GM20431 (cell line): Measurements from ENCODE around the gene AKAP1.
"Not testable (repeated sequence)": the region's sequence is repeated elsewhere in the genome, so short reads cannot be mapped to it uniquely, and the experiment has no call there.

Source experiments
- in situ Hi-C: fragments of 300-500 bp; cut with MseI, MboI; formaldehyde crosslinking; loops from one replicate; pipeline ENCODE4 v1.15.0; 2020; ENCODE audit warnings: low sequenced_read_pairs; ENCODE audit not compliant: unreplicated experiment

Gene AKAP1

DNA sequence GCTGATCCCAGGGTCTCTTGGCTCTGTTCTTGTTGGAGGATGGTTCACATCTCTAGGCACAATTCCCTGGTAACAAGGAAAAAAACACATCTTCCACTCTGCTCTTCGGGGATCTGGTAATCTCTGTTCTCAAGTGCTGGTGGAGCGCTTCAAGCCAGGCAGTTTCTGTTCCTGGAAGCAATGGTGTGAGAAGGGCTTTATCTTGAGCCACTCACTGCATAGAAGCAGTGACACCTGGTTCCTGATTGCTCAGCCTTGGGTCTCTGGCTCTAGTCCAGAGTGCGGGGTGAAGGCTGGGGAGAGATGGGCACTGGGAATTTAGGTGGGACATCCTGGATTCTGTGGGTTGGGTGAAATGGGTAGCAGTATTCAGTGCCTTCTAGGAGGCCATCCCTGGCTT lies 14.1 kb downstream of the AKAP1 start:
- in situ Hi-C loops = no loop called here

DNA sequence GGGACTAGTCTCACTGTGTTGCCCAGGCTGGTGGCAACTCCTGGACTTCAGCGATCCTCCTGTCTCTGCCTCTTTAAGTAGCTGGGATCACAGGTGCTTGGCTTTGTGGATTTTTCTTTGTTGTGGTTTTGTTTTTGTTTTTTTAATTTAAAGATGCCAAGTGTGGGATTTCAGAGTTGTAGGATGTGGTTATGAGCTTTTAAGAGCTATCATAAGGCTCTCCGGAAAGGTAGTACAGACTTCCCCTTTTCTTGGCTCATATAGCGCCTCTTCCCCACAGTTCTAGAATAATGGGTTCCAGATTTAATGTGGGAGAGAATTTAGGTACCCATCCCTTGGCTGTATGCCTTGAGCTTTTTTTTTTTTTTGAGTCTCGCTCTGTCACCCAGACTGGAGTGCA lies 17.1 kb downstream of the AKAP1 start:
- in situ Hi-C loops = no loop called here

DNA sequence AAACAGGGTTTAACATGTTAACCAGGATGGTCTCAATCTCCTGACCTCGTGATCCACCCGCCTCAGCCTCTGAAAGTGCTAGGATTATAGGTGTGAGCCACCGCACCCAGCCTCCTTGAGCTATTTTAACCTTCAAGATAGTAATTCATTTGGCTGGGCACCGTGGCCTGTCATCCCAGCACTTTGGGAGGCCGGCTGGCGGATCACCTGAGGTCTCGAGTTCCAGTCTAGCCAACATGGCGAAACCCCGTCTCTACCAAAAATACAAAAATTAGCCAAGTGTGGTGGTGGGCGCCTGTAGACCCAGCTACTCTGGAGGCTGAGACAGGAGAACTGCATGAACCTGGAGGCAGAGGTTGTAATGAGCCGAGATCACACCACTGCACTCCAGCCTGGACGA lies 17.6 kb downstream of the AKAP1 start:
- in situ Hi-C loops = not testable (repeated sequence)

DNA sequence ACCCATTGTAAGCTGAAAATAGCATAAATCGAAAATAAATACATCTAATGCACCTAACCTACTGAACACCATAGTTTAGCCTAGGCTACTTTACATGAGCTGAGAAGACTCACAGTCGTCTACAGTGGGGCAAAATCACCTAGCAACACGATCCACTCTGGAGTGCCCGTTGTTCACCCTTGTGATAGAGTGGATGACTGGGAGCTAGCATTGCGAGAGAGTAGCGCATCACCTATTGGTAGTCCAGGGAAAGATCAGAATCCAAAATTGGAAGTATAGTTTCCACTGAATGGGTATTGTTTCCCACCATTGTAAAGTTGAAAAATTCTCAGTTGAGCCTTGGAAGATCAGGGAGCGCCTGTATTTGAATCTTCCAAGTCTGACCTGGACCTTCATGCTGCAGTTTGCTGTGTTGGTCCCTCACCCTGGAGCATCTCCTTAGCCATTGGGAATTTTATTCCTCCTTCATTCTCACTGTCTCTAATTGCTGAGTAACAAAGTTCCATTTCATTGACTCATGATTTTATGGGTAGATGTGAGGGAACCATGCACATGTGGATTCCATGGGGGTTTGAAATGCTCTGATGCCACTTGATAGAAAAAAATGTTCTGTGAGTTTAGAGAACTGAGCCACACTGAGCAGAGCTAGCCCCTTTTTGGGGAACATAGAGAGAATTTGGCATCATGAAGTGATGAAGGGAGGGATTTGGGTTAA lies 19.6 kb downstream of the AKAP1 start:
- in situ Hi-C loops = no loop called here

DNA sequence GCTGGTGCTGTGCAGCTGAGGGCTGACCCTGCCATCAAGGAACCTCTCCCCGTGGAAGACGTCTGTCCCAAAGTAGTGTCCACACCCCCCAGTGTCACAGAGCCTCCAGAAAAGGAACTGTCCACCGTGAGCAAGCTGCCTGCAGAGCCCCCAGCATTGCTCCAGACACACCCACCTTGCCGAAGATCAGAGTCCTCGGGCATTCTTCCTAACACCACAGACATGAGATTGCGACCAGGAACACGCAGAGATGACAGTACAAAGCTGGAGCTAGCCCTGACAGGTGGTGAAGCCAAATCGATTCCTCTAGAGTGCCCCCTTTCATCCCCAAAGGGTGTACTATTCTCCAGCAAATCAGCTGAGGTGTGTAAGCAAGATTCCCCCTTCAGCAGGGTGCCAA lies 20.5 kb downstream of the AKAP1 start:
- in situ Hi-C loops = no loop called here

DNA sequence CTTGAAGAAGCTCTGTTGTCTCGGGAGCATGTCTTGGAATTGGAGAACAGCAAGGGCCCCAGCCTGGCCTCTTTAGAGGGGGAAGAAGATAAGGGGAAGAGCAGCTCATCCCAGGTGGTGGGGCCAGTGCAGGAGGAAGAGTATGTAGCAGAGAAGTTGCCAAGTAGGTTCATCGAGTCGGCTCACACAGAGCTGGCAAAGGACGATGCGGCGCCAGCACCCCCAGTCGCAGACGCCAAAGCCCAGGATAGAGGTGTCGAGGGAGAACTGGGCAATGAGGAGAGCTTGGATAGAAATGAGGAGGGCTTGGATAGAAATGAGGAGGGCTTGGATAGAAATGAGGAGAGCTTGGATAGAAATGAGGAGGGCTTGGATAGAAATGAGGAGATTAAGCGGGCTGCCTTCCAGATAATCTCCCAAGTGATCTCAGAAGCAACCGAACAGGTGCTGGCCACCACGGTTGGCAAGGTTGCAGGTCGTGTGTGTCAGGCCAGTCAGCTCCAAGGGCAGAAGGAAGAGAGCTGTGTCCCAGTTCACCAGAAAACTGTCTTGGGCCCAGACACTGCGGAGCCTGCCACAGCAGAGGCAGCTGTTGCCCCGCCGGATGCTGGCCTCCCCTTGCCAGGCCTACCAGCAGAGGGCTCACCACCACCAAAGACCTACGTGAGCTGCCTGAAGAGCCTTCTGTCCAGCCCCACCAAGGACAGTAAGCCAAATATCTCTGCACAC lies 21.2 kb downstream of the AKAP1 start:
- in situ Hi-C loops = no loop called here

DNA sequence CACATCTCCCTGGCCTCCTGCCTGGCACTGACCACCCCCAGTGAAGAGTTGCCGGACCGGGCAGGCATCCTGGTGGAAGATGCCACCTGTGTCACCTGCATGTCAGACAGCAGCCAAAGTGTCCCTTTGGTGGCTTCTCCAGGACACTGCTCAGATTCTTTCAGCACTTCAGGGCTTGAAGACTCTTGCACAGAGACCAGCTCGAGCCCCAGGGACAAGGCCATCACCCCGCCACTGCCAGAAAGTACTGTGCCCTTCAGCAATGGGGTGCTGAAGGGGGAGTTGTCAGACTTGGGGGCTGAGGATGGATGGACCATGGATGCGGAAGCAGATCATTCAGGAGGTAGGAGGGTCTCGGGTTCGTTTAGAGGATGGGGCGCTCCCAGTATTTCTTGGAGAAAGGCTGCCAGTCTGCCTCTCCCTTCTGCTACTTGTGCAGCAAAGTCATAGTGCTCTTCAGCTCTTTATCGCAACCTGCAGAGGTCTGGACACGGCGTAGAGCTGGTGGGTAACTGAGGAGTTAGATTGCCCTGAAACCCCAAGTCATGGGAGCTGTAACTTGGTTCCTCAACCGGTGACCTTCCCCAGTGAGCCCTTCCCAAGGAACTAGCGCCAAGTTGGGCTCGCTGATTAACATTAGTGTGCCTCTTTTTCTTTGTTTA lies 21.9 kb downstream of the AKAP1 start:
- in situ Hi-C loops = no loop called here

DNA sequence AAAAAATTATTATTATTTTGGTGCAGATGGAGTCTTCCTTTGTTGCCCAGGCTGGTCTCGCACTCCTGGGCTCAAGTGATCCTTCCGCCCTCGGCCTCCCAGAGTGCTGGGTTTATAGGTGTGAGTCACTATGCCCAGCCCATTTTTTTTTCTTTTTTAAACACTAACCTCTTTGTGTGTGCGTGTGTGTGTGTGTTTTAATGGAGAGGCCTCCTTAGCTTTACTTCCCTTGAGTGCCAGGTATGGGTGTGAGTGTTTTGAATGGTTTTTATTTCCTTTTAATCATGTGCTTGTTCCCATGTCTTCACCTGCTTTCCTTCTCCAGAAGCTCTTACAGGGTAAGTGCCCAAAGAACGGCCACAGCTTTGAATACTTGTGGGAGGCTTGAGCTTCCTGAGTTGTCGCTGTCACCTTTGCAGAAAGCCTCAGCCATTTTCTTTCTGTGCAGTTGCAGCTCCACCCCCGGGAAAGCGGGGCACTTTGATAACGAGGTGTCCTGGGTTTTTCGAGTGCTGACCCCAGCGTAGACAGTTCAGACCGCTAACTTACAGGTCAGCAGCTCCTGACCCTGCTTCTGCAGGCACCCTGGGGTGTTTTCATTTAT lies 22.6 kb downstream of the AKAP1 start:
- in situ Hi-C loops = no loop called here

DNA sequence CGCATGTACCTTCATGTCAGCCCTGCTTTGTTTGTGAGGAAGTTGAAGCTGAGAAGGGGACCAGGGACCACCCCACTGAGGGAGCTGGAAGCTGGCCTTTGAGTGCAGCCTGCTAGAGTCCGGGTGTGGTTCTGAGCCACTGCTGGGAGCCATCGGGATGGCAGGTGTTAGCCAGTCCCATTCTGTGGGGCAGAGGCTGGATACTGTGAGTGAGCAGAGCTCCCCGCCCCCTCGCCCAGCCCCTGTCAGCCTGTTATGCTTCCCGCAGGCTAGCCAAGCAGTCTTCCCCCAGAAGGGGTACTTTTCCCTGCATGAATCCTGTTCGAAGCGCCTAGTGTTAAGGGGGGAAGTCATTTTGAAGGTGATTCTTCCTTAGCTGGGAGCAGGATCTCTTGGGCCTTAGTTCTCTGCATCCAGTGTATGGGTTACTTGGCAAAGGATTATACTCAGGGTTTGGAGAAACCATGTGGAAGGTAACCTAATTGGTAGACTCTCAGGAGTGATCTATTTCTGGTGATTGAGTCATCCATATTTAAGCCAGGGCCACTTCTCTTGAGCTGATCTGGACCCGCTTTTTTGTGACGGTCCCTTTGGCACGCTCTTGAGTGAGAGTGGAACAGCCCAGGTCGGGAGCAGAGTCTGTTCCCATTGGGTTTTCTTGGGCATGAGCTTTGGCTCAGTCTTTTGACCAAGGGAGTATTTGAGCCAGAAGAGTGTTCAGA lies 23.8 kb downstream of the AKAP1 start:
- in situ Hi-C loops = no loop called here

DNA sequence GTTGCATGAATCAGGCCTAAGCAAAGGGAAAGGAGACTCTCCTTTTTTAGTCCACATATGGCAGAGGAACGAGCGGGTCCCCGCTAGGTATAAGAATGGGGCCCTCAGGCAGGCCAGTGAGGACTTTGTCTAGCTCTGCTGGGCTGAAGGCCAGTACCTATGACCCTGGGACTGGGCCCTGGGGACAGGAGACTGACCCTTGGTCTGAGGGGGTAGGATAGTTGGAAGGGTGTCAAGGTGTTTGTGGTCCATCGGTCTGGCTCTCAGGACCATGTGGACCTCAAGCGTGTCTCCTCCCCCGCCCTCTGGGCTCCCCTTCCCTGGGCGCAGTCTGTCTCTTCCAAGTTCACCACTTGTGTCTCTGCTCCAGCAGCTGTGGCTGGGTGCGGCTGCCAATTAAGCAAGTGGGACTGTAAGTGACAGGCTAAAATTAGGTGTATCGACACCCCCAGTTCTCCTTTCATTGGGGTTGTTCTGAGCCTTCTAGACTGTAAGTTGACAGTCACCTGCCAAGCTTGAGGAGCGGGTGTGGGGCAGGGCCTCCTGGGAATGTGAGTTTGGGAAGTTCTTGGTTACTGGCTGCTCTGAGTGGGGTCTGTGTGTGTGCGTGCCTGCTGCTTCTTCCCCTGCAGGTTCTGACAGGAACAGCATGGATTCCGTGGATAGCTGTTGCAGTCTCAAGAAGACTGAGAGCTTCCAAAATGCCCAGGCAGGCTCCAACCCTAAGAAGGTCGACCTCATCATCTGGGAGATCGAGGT lies 24.5 kb downstream of the AKAP1 start:
- in situ Hi-C loops = no loop called here

DNA sequence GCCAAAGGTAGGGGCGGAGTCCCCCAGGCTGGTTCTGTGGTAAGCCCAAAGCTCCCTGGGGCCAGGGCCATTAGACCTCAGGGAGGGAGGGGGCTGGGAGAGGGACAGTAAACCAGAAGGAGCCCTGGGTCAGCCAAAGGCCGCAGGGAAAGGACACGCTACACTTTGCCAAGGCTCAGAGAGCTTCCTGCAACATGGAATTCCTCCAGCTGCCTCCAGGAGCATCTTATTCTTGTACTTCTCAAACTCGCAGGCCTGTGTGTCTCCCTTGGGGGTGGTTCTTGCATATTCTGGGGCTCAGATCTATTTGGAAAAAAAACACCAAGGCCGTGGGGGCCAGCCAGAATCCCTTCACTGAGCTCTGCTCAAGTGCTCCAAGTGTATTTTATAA lies 25.1 kb downstream of the AKAP1 start:
- in situ Hi-C loops = no loop called here

DNA sequence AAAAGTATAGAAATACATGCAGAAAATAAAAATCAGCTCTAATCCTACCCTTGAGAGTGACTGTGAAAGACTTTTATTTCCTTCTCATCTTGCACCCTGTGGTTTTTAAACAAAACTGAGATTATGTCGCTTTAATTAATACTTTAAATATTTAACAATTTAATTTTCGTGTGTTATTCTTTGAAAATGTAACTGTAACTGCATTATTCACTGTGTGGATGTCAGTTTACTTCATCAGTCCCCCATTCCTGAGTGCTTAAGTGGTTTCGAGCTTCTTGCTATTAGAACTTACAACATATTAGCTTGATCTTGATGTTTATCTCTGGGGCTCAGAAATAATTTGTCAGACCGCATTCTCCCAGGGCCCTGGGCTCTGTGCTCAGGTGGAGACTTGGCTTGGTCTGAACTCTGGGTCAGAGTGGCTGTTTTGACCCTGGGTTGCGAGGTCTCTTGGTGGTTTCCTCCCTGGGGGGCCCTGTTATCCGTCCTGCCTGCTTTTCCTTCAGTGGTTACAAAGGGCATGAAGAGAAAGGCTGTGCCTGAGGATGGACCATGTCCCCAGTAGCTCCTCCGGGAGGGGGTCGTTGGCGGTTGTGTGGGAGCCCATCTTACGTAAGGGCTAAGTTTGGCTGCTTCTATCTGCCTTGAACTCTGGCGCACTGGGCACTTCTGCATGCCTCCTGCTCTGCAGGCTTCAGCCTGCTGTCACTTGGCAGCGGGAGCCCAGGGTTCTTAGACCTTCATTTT lies 25.7 kb downstream of the AKAP1 start:
- in situ Hi-C loops = no loop called here

DNA sequence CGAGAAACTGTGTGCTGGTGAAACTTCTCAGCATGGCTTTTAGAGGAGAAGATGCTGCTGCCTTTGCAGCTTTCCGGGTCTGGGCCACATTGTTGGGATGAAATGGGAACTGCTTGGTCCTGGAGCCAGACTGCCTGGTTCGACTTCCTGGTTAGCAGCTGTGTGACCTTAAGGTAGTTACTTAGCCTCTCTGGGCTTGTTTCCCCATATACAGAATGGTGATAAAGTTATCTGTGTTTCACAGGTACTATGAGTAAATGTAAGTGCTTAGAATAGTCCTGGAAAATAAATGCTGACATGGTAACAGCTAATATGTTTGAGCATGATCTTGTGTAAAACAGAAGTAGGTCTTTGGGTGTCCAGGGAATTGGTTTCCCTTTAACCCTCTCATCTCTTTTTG lies 26.3 kb downstream of the AKAP1 start:
- in situ Hi-C loops = no loop called here

DNA sequence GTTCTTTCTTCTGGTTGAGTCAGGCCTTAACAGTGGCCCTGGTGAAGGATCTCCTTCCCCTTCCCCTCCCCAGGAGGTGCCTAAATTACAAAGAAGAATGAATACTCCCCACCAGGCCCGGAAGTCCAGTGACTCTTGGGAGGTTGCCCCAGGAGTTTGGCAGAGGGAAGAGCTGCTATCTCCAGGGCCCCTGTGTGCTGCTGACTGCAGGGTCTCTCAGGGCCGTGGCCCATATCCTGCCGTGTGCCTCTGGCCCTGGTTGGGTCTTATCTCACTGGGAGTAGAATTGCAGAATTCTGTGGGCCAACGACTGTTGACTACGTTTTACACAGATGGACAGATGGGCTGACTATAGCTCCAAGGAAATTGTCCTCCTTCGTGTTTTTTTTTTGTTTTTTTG lies 28.0 kb downstream of the AKAP1 start:
- in situ Hi-C loops = no loop called here

DNA sequence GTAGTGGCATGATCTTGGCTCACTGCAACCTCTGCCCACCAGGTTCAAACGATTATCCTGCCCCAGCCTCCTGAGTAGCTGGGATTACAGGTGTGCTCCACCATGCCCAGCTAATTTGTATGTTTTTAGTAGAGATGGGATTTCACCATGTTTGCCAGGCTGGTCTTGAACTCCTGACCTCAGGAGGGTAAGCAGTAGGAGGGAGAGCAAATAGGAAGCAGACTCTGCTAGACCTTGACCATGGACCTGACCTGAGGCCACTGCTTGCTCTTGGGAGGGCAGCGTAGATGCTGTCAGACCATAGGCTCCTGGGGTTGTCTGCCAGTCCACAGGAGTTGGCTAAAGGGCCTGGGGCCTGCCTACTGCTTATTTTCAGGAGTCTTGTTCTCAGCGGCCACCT lies 28.6 kb downstream of the AKAP1 start:
- in situ Hi-C loops = no loop called here

DNA sequence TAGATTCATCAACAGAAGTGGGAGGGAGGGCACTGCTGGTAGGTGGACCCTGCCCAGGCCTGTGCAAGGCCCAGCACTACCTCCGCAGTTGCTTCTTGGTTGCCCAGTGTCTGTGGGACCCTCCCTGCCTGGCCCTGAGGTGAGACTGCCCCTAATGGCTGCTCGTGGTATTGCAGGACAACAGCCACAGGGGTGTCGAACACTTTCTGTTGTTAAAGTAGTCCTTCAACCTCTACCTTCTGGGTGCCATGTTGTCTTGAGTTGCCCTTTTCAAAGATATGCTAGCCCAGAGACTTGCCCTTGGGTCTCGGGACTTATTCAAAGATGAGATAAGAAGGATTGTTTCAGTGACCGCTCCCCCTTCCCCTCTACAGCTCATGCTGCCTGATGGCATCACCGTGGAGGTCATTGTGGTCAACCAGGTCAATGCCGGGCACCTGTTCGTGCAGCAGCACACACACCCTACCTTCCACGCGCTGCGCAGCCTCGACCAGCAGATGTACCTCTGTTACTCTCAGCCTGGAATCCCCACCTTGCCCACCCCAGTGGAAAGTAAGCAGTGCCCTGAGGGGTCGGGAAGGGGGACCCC lies 29.1 kb downstream of the AKAP1 start:
- in situ Hi-C loops = no loop called here

DNA sequence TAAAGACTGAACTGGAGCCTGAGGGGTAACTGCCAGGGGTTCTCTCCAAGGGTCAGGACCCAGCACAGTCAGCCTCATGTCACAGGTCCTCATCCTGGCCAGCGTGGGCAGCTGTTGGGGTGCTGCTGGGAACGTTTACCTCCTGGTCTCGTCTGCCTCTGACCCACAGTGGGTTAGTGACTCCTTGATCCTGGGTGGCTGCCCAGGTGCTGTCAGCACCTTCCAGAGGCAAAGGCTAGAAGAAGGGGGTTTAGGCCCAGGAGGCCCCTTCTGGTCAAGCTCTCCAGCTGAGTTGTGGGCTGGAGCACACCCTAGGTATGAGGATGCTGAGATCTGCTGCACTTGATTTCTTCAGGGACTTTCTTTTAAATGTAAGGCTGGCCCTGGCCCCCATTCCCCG lies 30.3 kb downstream of the AKAP1 start:
- in situ Hi-C loops = no loop called here

DNA sequence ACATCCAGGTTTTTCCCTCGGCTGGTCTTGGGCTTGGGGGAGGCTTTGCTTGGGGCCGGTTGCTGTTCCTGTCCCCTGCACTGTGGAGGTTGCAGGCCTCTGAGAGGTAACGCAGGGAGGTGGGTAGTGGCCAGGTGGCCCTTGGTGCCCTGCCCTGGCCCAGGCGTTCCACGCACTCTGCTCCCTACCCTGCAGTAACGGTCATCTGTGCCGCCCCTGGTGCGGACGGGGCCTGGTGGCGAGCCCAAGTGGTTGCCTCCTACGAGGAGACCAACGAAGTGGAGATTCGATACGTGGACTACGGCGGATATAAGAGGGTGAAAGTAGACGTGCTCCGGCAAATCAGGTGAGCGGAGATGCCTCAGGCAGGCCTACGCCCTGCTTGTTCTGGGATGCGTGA lies 30.9 kb downstream of the AKAP1 start:
- in situ Hi-C loops = no loop called here

DNA sequence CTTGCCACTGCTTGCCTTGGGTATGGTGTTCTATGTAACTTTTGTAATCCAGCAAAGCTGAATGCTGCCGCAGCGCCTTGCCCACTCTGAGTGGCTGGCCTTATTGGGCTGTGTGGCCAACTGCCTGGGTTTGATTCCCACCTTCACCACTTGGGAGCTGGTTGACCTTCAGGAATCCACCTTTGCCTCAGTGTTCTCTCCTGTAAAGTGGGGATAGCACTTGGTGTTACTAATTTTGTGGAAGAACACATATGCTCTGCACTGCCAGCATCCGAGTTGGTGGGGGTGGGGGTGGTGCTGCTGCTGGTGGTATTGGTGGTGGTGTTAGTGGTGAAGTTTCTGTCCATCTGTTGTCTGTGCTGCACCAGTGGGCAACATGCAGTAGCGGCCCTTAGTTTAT lies 32.8 kb downstream of the AKAP1 start:
- in situ Hi-C loops = no loop called here
